SK-N-SH treated with all-trans-retinoic acid at 6 μM for 48 hours (cell line): ENCODE results near the gene RFC3.

Experiments
- ARNTL ChIP-seq: fragments of 450-650 bp; formaldehyde crosslinking; IDR thresholded peaks from 2 replicates; pipeline ENCODE4 v1.5.0; 2020; ENCODE audit warnings: low read depth, mild to moderate bottlenecking, moderate library complexity, borderline replicate concordance
- BACH2 ChIP-seq: fragments of 250-450 bp; sonication (Bioruptor Pico); IDR thresholded peaks from 2 replicates; pipeline ENCODE4 v1.9.0; 2021; ENCODE audit warnings: mild to moderate bottlenecking, borderline replicate concordance
- CREB5 ChIP-seq: fragments of 250-450 bp; sonication (Bioruptor Pico); IDR thresholded peaks from 2 replicates; pipeline ENCODE4 v1.5.1; 2020; ENCODE audit warnings: low read depth, mild to moderate bottlenecking, moderate library complexity
- CSRNP3 ChIP-seq: fragments of 250-450 bp; sonication (Bioruptor Pico); IDR thresholded peaks from 2 replicates; pipeline ENCODE4 v1.5.1; 2021; ENCODE audit warnings: mild to moderate bottlenecking, moderate library complexity
- PATZ1 ChIP-seq: fragments of 250-450 bp; sonication (Bioruptor Pico); IDR thresholded peaks from 2 replicates; pipeline ENCODE4 v1.8.0; 2020; ENCODE audit warnings: mild to moderate bottlenecking, moderate library complexity, borderline replicate concordance
- PPARA ChIP-seq: fragments of 250-450 bp; sonication (Bioruptor Pico); IDR thresholded peaks from 2 replicates; pipeline ENCODE4 v1.5.0; 2020; ENCODE audit warnings: mild to moderate bottlenecking, borderline replicate concordance
- RARB ChIP-seq: fragments of 250-450 bp; sonication (Bioruptor Pico); IDR thresholded peaks from 2 replicates; pipeline ENCODE4 v1.8.0; 2021; ENCODE audit warnings: mild to moderate bottlenecking, moderate library complexity
- TCF4 ChIP-seq: fragments of 250-450 bp; sonication (Bioruptor Pico); IDR thresholded peaks from 2 replicates; pipeline ENCODE4 v1.8.0; 2021; ENCODE audit warnings: mild to moderate bottlenecking, moderate library complexity, borderline replicate concordance
- TOX ChIP-seq: fragments of 250-450 bp; sonication (Bioruptor Pico); IDR thresholded peaks from 2 replicates; pipeline ENCODE4 v1.8.0; 2021; ENCODE audit warnings: mild to moderate bottlenecking, moderate library complexity, borderline replicate concordance
- ZC3H10 ChIP-seq: fragments of 250-450 bp; sonication (Bioruptor Pico); IDR thresholded peaks from 2 replicates; pipeline ENCODE4 v1.5.1; 2021; ENCODE audit warnings: mild to moderate bottlenecking, moderate library complexity
- ZFP3 ChIP-seq: fragments of 250-450 bp; sonication (Bioruptor Pico); IDR thresholded peaks from 2 replicates; pipeline ENCODE4 v1.5.0; 2020; ENCODE audit warnings: mild to moderate bottlenecking, moderate library complexity
- ZFP30 ChIP-seq: fragments of 450-650 bp; formaldehyde crosslinking; IDR thresholded peaks from 2 replicates; pipeline ENCODE4 v1.5.0; 2022; ENCODE audit warnings: mild to moderate bottlenecking, moderate library complexity
- ZNF70 ChIP-seq: fragments of 450-650 bp; formaldehyde crosslinking; IDR thresholded peaks from 2 replicates; pipeline ENCODE4 v1.5.0; 2020; ENCODE audit warnings: mild to moderate bottlenecking, moderate library complexity
- ZNF8 ChIP-seq: fragments of 450-650 bp; formaldehyde crosslinking; IDR thresholded peaks from 2 replicates; pipeline ENCODE4 v1.5.0; 2020; ENCODE audit warnings: mild to moderate bottlenecking, moderate library complexity

GRCh38 chr13:33849211-33849610 lies 31.3 kb downstream of the RFC3 start:
- TF ChIP-seq PATZ1 (CRISPR knock-in tag) (no peak), TOX (no peak), TCF4 (CRISPR knock-in tag) (no peak), ZFP30 (CRISPR knock-in tag) (no peak), ARNTL (no peak), ZC3H10 (no peak), ZNF70 (CRISPR knock-in tag) (no peak), ZNF8 (CRISPR knock-in tag) (no peak), RARB (CRISPR knock-in tag) (no peak), PPARA (CRISPR knock-in tag) (no peak), ZFP3 (CRISPR knock-in tag) (no peak), CREB5 (CRISPR knock-in tag) (no peak), CSRNP3 (no peak), BACH2 (CRISPR knock-in tag) (no peak)
